CD14-positive monocyte (primary cell): ENCODE results near the gene CATSPERZ. TPM values are rescaled to one million over a fixed set of nuclear protein-coding genes. Genes with fewer than 3 reads are reported as not detected.

Source experiments
- DNase-seq, 3 donors: peaks; one replicate each; pipeline ENCODE4 v3.0.0-alpha.2; 2011 to 2022
- H2AFZ ChIP-seq: 2 replicates; pipeline ENCODE4 v1.6.0; 2012; ENCODE audit warnings: mild to moderate bottlenecking, low read depth, low read length, inconsistent platforms; ENCODE audit not compliant: insufficient read depth, poor library complexity, severe bottlenecking
- H3K27ac ChIP-seq, 2 donors: 1 replicate in 1 of 2; 2 replicates in 1 of 2; pipeline ENCODE4 v1.5.1; 2012 to 2013; ENCODE audit warnings: low read length in 2 of 2, control low read depth in 1 of 2, inconsistent platforms in 1 of 2, low read depth in 1 of 2, mild to moderate bottlenecking in 1 of 2
- H3K27me3 ChIP-seq, 2 donors: one replicate each; pipeline versions ENCODE4 v1.6.0 to v1.6.1; 2011 to 2013; ENCODE audit warnings: low read length in 2 of 2; ENCODE audit not compliant: control insufficient read depth in 2 of 2, insufficient read depth in 2 of 2
- H3K36me3 ChIP-seq, 2 donors: replicated peaks in 1 of 2; 1 replicate in 1 of 2; 2 replicates in 1 of 2; pipeline versions ENCODE4 v1.5.1 to v1.6.1; 2012 to 2013; ENCODE audit warnings: low read length in 2 of 2, control low read depth in 1 of 2, inconsistent platforms in 1 of 2, mild to moderate bottlenecking in 1 of 2; ENCODE audit not compliant: insufficient read depth in 2 of 2, control insufficient read depth in 1 of 2
- H3K4me1 ChIP-seq, 2 donors: 1 replicate in 1 of 2; 2 replicates in 1 of 2; pipeline versions ENCODE4 v1.5.1 to v1.6.1; 2012 to 2013; ENCODE audit warnings: low read length in 2 of 2, control low read depth in 1 of 2, inconsistent platforms in 1 of 2, mild to moderate bottlenecking in 1 of 2, moderate library complexity in 1 of 2; ENCODE audit not compliant: insufficient read depth in 2 of 2, control insufficient read depth in 1 of 2
- H3K4me2 ChIP-seq: replicated peaks from 2 replicates; pipeline ENCODE3; 2012; ENCODE audit warnings: low read length, moderate library complexity, mild to moderate bottlenecking; ENCODE audit not compliant: poor library complexity, severe bottlenecking; ENCODE audit errors: extremely low read depth
- H3K4me3 ChIP-seq, 3 experiments: fragments of 200-600 bp in 1 of 3; sonication (generic) in 1 of 3; replicated peaks in 1 of 3; 1 replicate in 2 of 3; 2 replicates in 1 of 3; pipeline ENCODE4 v1.5.1; 2011 to 2013; ENCODE audit warnings: low read length in 3 of 3, mild to moderate bottlenecking in 3 of 3, control low read depth in 2 of 3, low read depth in 2 of 3, inconsistent platforms in 1 of 3, moderate library complexity in 1 of 3
- H3K79me2 ChIP-seq: 2 replicates; pipeline ENCODE4 v1.6.0; 2012; ENCODE audit warnings: mild to moderate bottlenecking, control low read depth, inconsistent platforms, low read length, moderate library complexity; ENCODE audit not compliant: insufficient read depth
- H3K9ac ChIP-seq: 2 replicates; pipeline ENCODE4 v1.6.0; 2017; ENCODE audit warnings: low read length, mild to moderate bottlenecking; ENCODE audit not compliant: insufficient read depth, poor library complexity, severe bottlenecking
- H3K9me3 ChIP-seq, 2 donors: replicated peaks in 1 of 2; 1 replicate in 1 of 2; 2 replicates in 1 of 2; pipeline versions ENCODE4 v1.5.1 to v1.6.1; 2012 to 2013; ENCODE audit warnings: low read length in 2 of 2, control low read depth in 1 of 2; ENCODE audit not compliant: control insufficient read depth in 1 of 2, insufficient read depth in 1 of 2
- H4K20me1 ChIP-seq: 2 replicates; pipeline ENCODE4 v1.6.0; 2012; ENCODE audit warnings: mild to moderate bottlenecking, low read length, control low read depth, moderate library complexity; ENCODE audit not compliant: insufficient read depth
- H3K27ac Mint-ChIP-seq, 7 donors: one replicate each; pipeline ENCODE4 v1.8.0; 2020; ENCODE audit warnings: mild to moderate bottlenecking in 7 of 7, mixed read lengths in 7 of 7, moderate library complexity in 6 of 7, inconsistent platforms in 2 of 7
- H3K27me3 Mint-ChIP-seq, 3 donors: one replicate each; pipeline ENCODE4 v1.8.0; 2021 to 2022; ENCODE audit warnings: low read depth in 3 of 3, mild to moderate bottlenecking in 3 of 3, mixed read lengths in 3 of 3, moderate library complexity in 3 of 3, inconsistent platforms in 1 of 3
- H3K36me3 Mint-ChIP-seq, 2 donors: one replicate each; pipeline ENCODE4 v1.8.0; 2020; ENCODE audit warnings: mixed read lengths in 2 of 2, inconsistent platforms in 1 of 2, mild to moderate bottlenecking in 1 of 2
- H3K4me1 Mint-ChIP-seq: one replicate; pipeline ENCODE4 v1.8.0; 2020; ENCODE audit warnings: mild to moderate bottlenecking, mixed read lengths
- H3K4me3 Mint-ChIP-seq, 2 donors: one replicate each; pipeline ENCODE4 v1.8.0; 2020; ENCODE audit warnings: mild to moderate bottlenecking in 2 of 2, mixed read lengths in 2 of 2, moderate library complexity in 1 of 2
- H3K9me3 Mint-ChIP-seq, 7 donors: one replicate each; pipeline ENCODE4 v1.8.0; 2020 to 2022; ENCODE audit warnings: mixed read lengths in 7 of 7, mild to moderate bottlenecking in 6 of 7, moderate library complexity in 6 of 7, inconsistent platforms in 2 of 7
- CTCF ChIP-seq: fragments of 200-600 bp; IDR thresholded peaks from one replicate; pipeline ENCODE4 v1.8.0; 2022; ENCODE audit warnings: antibody characterized with exemption, mild to moderate bottlenecking
- WGBS: methylation state at CpG from one replicate; pipeline ENCODE4 v1.1.5; 2013; ENCODE audit warnings: missing lambda C conversion rate; ENCODE audit not compliant: insufficient coverage; 5-methylcytosine and 5-hydroxymethylcytosine counted together
- intact Hi-C, 2 donors: fragments of 100-400 bp; cut with micrococcal nuclease; formaldehyde crosslinking; loops; one replicate each; pipeline versions ENCODE4 v1.15.0 to v1.15.1; 2023
- polyA plus RNA-seq, 3 donors: library from polyadenylated mRNA; depleted of rRNA in 1 of 3; unstranded in 2 of 3; stranded (reverse) in 1 of 3; fragments of 300-500 nt in 2 of 3; fragments of >200 nt in 1 of 3; fragmentation: Illumina TruSeq in 2 of 3; gene quantifications; 1 replicate in 2 of 3; 2 replicates in 1 of 3; pipeline ENCODE4 v1.2.3, GENCODE V29; 2012 to 2021

The CATSPERZ gene
- polyA plus RNA-seq, 3 donors = not detected

- Mint-ChIP-seq H3K27ac (peak overlapping the region; percentile 96 to 99 (median 99)), H3K9me3 (peaks cover 0 to 8% (median 4%) of the 10 kb centered on the region in 7 donors), H3K4me1 (peaks cover 52% of the 10 kb centered on the region), H3K4me3 (peak overlapping the region; percentile 79 to 89), H3K36me3 (peaks cover 12 to 16% of the 10 kb centered on the region in 2 donors), H3K27me3 (peaks cover 19 to 29% (median 27%) of the 10 kb centered on the region in 3 donors)
- Histone ChIP-seq H3K4me2 (peak overlapping the region; percentile 75), H3K4me3 (peak overlapping the region; percentile 28 to 91 (median 70)), H3K4me1 (peaks cover 46 to 54% of the 10 kb centered on the region in 2 donors), H3K27ac (peak overlapping the region; percentile 96 to 97), H2AFZ (peak overlapping the region; percentile 12), H4K20me1 (peaks cover 30% of the 10 kb centered on the region), H3K9me3 (peaks cover 0 to 3% of the 10 kb centered on the region in 2 donors), H3K36me3 (peaks cover 9 to 16% of the 10 kb centered on the region in 2 donors), H3K79me2 (peaks cover 33% of the 10 kb centered on the region), H3K9ac (peak overlapping the region; percentile 83), H3K27me3 (peaks cover 11 to 15% of the 10 kb centered on the region in 2 donors)
- peak; percentile 90 to 93 (median 91) for DNase-seq
- under 1% methylated on average over 41 of the region's 46 CpGs for WGBS
- intact Hi-C loops = loop anchor here (1.0 to 5.0 kb wide), 8 partner anchors 13 to 98 kb away; partner anchors contain the start of genes FERMT3 (in 2 of the 2), FKBP2 (in 2 of the 2), CCDC88B (in 1 of the 2) and TRMT112 (in 1 of the 2)
- peak; percentile 95 for TF ChIP-seq CTCF
These were observed 4.3 kb downstream of the CATSPERZ start for GRCh38 chr11:64304316-64305072.

DNA sequence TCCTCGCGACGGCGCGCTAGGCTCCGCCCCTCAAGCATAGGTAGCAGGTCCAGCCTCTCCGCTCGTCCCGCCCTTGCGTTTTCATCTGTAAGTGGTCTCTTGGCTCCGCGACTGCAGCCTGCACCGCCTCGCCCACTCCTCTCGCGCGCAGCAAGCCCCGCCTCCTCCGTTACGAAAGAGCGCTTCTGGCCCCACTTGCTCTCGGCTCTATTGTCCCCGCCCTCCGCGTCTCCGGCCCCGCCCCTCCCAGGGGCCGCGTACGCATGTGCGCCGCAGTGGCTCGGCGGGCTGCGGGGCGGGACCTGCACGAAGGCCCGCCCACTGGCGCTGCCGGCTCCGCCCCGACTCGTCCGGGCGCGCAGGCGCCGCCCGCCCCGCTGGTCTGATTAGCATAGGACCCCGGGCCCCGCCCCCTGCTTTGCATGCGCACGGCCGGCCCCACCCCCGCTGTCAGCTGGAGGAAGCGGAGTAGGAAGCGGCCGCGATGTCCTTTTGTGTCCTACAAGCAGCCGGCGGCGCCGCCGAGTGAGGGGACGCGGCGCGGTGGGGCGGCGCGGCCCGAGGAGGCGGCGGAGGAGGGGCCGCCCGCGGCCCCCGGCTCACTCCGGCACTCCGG is 5.0 kb downstream of the CATSPERZ start, which contains the start of gene ESRRA:
ESRRA (plus strand) TSS at position 450 of the 616 bp plus-strand sequence. CDS start 1,656 bp downstream, outside the sequence.
- H3K36me3 Mint-ChIP-seq = peaks cover 10 to 18% of the 10 kb centered on the region in 2 donors
- peaks cover 47% of the 10 kb centered on the region for H3K4me1 Mint-ChIP-seq
- peak within 1 kb of the TSS; percentile 96 to 97 for H3K4me3 Mint-ChIP-seq
- peaks cover 0 to 7% (median 1%) of the 10 kb centered on the region in 7 donors for H3K9me3 Mint-ChIP-seq
- Histone ChIP-seq H3K27ac (peak within 1 kb of the TSS; percentile 96 to 97), H3K4me3 (peak within 1 kb of the TSS; percentile 46 to 91 (median 90)), H3K4me1 (peaks cover 39 to 47% of the 10 kb centered on the region in 2 donors), H3K27me3 (peaks cover 5 to 8% of the 10 kb centered on the region in 2 donors), H3K9ac (peak within 1 kb of the TSS; percentile 83), H2AFZ (peak within 1 kb of the TSS; percentile 66), H3K36me3 (peaks cover 9 to 22% of the 10 kb centered on the region in 2 donors), H4K20me1 (peaks cover 36% of the 10 kb centered on the region), H3K4me2 (peak within 1 kb of the TSS; percentile 97), H3K9me3 (no peaks in the 10 kb centered on the region), H3K79me2 (peaks cover 39% of the 10 kb centered on the region)
- TF ChIP-seq CTCF = no peak
- peak within 1 kb of the TSS; percentile 96 to 99 (median 99) for H3K27ac Mint-ChIP-seq
- intact Hi-C loops = loop anchor here (1.0 to 5.0 kb wide), 5 partner anchors 12 to 99 kb away; partner anchors contain the start of genes FERMT3 (in 2 of the 2), CCDC88B (in 1 of the 2), FKBP2 (in 1 of the 2) and TRMT112 (in 1 of the 2)
- under 1% methylated on average over 81 of the region's 81 CpGs for WGBS
- peak; percentile 97 to 98 (median 98) for DNase-seq
- peaks cover 13 to 22% (median 21%) of the 10 kb centered on the region in 3 donors for H3K27me3 Mint-ChIP-seq
